Effector CD8-positive, alpha-beta T cell (primary cell): Measurements from ENCODE around the gene MUC2.

Experiments used
- DNase-seq: peaks from one replicate; lab custom pipeline; 2025; lab: John Stamatoyannopoulos, UW

MUC2 gene

DNA sequence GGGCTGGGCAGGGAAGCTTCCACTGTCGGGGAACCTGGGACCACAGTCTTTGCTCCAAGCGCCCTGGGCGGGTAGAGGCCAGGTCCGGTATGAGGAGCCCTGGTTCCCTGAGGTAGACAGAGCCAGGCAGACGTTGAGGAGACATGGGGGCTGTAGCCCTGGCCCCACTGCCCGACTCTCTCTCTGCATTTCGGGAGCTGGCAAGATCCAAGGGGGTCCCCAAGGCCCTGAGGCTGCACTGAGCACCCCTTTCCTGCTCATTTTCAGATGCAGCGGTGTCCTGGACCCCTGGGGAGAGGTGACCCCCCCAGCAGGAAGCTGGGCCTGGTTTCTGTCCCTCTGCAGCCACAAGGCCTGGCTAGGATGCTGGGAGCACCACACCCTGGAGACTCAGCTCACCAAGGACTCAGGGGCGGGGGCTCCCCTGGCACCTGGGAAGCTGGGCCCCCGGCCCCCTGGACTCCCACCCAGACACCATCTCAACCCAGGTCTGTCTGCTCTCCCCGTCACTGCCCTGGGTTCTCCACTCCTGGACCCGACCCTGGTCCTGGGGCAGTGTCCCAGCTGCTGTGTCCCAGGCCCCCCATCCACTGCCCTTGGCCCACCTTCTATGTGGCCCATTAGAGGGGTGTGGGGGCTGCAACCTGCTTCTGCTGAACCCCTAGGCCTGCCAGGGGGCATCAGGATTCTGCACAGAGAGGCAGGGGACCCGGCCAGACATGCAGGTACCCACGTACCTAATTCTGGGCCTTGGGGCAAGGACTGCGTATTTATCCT lies 23.1 kb upstream of the MUC2 start:
- no peak for DNase-seq

DNA sequence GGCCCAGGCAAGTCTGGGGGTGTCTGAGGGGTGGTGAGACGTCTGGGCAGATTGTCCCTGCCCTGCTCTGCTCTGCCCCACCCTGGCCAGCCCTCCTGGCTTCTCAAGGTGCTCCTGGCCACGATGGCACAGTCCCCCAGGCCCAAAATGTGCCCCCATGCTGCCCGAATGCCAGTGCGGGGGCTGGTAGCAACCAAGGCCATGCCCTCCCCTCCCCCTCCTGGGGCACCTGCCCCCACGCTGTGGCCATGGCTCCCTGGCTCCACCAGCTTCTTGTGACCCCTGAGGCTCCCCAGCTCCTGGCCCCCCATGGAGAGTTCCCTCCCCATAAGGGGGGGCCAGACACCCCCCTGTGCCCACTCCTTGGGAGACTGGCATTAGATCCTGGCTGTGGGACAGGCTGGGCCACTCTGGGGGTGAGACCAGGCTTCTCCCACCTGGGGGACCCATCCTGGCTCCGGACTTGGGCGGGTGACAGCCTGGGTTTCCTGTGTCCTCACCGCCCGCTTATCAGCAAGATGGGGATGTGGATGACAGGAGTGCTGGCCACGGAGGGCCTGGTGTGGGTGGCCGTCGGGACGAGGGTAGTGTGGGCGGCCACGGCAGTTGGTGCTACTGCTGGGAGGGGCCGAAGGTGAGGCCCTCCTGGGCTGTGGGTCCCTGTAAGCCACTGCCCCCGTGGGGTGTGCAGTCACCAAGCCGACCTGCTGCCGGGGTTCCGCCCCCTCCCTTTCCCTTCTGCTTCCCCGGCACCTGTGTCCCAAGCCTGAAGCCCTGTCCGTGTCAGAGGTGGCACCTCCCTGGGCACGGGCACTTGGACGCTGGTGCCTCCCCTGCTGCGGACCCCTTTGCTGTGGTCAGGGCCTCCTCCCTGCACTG lies 22.3 kb upstream of the MUC2 start:
- DNase-seq = no peak

DNA sequence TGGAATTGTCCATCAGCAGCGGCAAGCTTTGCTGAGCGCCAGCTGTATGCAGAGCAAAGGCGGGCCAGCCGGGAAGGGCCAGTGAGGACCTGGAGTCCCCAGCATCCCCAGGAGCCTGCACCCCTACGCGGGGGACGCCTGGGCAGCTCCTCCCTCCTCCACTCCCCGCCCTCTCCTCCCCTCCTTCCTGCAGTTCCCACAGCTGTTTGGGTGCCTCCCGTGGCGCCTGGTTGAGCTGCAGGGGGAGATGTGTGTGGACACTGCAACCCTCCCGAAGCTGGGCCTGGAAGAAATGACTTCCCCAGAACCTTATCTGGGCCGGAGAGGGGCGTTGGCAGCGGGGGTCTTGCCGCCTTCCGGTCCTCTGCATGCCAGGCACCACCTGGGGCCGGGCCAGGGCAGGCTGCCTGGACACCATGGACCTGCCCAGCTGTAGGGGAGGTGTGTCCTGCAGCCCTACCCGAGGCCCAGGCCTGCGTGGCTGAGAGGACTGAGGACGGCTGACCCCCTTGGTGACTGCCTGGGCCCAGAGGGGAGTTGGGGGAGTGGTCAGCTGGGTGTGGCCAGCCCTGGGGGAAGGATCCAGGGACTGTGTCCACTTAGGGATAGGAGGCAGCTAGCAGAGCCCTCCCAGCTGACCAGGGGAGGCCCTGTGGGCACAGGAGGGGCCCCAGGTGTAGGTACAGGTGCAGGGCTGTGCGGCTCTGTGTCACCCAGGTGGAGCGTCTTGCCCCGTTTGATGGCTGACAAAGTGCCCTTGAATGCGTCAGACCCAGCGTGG lies 21.4 kb upstream of the MUC2 start:
- DNase-seq = no peak

DNA sequence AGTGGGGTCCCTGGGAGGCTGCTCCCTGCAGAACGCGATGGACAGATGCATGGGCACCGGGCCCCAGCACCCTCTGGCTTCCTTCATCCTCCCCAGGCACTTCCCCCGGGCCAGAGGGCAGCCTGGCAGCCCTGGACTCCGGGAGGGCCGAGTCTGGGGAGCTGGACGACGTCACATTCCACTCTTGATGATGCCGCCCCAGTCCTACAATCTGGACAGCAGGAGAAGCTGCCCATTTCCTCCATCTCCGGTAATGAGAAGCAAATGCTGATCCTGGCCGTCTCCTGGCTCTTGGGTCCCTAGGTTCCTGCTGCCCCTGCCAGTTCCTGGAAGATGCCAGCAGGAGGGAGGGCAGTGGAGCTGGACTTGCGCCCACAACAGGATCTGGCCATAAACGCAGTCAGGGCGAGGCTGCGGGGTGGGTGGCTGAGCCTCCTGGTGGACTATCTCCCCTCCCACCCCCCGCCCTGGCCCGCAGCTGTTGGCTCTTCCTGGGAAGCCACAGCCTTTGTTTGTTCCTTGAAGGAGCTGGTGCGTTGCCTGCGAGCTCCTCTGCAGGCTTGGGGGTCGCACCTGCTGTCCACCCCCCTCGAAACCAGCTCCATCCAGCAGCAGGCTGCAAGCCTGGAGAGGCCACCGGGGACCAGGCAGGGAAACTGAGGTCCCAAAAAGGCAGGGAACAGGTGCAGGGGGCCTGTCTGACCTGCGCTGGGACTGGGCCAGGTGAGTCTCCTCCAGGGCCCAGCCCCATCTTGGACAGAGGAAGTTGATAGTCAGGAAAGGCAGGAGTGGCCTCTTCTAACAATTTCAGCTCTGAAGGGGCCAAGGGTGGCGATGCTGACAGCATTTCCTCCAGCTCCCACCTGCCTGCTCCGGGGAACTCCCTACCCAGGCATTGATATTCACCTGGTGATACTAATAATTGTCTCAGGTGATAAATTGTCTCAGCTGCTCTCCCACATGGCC lies 20.2 kb upstream of the MUC2 start:
- DNase-seq = no peak

DNA sequence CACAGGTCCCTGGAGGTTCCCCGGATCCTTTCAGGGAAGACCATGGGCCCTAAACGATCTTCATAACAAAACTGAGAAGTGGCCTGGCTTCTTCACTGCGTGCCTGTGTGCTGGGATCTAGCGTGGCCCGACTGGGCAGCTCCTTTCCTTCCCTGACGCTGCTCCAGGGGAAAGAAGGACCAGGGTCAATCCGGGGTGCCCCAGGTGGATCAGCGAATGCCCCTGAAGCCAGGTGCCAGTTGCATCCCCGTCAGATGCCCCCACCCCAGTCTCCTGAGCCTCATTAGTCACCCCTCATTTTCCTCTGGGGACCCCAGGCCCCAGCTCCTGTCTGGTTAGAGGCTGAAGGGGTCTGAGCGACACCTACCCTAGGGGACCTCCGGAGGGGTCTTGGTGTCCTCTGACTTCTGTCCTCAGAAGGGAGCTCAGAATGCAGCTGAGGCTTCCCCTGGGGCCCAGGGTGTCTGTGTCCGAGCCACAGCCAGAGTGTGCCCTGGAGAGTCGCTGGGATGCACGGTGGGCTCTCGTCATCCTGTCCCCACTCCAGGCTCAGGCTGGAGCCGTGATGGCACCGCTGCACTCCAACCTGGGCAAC lies 19.5 kb upstream of the MUC2 start:
- DNase-seq = no peak

DNA sequence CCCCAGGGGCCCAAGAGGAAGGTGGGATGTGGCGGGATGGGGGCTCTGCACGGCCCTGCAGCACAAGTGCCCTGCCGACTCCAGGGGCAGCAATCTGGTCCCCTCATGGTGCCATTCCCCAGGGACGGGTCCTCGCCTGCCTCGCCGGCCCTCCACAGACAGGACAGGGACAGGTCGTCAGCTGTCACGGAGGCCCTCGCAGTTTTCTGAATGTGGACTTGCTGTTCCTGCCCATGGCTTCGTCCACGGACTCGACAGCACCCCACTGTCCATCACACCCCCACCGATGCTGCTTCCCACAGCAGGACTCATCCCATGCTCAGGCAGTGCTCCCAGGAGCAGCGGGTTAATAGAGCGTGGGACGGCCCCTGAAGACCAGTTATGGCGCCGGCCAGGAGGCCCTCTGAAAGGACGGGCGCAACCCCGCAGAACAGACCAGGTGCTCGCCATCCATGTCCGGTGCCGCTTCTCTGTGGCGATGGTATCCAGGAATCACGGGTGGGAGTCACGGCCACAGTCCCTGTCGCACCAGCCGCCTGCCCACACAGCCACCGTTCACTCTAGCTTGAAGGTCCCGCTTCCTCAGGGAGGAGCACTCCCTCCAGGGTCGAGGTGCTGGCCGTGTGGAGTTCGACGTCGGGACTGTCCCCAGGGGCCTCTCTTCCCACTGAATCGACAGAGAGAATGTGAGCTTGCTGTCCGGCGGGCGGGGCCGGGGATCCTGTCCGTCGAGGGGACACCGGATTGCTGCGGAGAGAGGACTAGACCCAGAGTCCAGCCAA lies 18.5 kb upstream of the MUC2 start:
- DNase-seq = no peak

DNA sequence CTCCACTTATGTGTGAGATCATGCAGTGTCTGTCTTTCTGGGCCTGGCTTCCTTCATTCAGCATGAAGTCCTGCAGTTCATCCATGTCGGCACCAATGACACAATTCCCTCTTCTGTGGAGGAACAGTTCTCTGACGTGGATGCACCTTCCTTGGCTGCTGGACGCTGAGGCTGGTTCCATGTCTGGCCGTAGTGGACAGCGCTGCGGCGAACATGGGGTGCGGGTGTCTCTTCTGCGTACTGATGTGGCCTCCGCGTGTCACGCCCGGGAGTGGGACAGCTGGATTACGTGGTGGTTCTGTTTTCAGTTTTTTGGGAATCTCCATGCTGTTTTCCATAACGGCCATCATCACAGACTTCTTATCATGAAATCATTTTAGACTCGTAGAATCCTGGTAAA lies 16.9 kb upstream of the MUC2 start:
- no peak for DNase-seq

DNA sequence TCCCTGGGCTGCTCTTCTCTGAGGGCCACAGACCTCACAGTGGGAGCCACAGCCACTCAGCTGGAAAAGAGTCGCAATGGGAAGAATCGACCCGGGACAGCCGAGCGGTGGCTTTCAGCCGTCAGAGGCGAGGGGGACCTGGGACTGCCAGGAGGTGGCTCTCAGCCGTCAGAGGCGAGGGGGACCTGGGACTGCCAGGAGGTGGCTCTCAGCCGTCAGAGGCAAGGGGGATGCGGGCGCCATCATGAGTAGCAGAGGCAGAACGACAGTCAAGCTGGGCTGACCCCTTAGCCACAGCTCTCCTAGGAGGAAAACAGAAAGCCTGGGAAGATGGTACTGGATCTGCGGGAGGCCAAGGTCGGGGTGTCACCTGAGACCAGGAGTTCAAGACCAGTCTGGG lies 14.9 kb upstream of the MUC2 start:
- no peak for DNase-seq

DNA sequence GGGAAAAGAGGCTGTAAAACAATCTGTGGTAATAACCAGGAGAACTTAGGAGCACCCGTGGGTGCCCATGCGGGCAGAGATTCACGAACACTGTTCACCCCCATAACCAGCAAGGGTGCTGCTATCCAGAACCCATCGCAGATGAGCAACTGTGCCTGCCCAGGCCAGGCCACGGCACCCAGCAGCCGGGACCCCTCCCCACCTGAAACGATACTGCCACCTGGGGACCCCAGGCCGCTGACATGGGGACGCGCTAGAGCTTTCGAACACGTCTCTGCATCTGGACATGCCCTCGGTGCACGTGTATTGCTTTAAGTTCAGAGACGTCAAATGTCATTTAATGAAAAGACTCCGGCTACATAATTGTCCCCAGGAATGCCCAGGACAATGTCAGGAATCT lies 14.3 kb upstream of the MUC2 start:
- DNase-seq = no peak

DNA sequence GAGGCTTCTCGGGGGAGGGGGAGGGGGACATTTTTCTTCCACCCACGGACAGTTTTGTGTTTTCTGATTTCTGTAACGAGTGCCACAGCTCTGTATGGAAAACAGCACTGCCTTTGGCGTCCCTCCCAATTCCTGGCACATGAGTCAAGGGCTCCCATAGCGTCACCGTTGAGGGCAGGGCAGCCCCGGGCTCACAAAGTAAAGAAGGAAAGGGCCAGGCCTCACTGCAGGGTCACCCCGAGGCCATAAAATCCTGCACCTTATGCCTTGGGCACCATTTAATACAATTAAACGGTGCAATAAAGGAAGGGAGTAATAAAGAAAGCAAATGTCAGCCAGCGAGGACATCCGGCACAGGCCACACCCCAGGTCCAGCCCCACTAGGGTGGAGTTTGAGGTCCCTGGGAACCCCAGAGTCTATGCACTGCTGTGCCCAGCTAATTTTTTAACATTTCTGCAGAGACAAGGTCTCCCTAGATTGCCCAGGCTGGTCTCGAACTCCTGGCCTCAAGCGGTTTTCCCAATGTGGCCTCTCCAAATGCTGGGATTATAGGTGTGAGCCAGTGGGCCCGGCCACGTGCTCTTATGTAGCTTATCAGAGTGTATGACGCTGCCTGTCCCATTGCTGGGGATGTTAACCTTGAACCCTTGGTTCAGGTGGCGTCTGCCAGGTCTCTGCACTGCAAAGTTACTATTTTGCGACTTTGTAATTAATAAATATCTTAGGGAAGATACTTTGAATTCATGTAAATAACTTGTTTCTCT lies 13.6 kb upstream of the MUC2 start:
- no peak for DNase-seq

DNA sequence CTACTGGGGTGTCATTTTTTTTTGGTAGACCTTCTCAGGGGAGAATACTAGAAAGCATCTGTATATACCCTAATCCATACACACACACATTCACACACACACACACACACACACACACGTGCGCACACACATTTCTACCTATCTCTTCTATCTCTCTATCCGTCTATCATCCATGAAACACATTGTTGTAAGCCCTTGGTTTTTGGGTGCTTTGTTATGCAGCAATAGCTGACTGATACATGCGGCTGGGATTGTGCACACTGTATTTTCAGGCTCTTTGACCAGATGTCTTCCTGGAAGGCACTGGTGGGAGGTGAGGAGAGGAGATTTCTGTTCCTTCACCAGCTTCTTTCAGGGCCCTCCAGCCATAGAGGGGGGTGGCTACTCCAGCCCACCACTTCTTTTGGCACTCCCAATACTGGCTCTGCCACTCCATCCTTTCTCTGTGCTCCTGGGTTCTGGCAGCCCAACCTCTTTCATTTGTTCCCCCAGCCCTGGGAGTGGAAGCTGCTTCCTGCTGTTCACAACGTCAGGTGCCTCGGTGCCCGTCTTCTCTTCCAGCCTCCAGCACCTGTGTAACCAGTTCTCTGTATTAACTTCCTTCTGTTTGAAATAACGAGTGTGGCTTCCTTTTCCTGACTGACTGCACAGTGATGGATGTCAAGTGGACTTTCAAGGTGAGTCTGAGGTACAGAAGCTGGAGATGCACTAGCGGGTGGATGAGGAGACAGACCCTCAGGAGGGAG lies 12.4 kb upstream of the MUC2 start:
- DNase-seq = no peak

DNA sequence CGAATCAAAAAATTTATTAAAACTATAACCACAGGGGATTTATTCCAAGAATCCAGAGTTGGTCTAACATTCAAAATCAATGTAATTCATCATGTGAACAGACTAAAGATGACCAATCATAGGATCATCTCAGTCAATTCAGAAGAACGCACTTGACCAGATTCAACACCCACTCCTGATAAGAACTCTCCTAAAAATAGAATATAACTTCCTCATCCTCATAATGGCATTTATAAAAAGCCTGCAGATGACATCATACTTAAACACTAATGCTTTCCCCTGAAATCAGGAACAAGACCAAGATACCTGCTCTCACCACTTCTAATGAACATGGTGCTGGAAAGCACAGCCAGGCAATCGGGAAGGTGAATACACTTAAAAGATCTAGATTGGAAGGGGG lies 10.5 kb upstream of the MUC2 start:
- no peak for DNase-seq

DNA sequence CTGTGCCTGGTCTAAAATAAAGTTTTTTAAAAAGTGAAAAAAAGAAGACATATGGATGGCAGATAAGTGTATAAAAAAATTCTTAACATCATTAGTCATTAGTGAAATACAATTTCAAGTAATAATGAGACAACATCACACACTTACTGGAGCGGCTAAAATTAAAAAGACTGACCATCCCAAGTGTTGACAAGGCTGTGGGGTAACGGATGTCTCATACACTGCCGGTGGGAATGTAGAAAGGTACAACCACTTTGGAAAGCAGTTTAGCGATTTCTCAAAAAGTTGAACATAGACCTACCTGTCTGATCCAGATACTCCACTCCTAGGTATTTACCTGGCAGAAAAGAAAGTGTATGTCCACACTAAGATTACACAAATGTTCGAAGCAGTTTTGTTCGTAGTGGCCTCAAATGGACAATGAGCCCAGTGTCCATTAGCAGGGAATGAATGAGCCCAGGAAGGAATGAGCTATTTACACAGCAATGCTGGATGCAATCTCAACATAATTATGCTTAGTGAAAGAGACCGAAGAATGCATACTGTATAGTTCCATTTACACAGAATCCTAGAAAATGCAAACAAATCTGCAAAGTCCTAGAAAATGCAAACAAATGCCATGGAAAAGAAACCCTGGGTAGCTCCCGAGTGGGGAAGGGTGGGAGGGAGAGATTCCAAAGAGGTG lies 6.7 kb upstream of the MUC2 start:
- DNase-seq = no peak

DNA sequence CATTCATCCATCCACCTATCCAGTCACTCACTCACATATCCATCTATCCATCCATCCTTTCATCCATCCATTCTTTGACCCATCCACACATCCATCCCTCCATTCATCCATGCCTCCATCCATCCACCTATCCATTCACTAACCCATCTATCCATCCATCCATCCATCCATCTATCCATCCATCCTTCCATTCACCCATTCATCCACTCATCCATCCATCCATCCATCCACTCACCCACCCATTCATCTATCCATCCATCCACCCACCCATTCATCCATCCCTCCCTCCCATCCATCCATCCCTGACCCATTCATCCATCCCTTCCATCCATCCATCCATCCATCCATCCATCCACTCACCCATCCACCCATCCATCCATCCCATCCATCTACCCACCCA lies 4.9 kb upstream of the MUC2 start:
- DNase-seq = no peak

DNA sequence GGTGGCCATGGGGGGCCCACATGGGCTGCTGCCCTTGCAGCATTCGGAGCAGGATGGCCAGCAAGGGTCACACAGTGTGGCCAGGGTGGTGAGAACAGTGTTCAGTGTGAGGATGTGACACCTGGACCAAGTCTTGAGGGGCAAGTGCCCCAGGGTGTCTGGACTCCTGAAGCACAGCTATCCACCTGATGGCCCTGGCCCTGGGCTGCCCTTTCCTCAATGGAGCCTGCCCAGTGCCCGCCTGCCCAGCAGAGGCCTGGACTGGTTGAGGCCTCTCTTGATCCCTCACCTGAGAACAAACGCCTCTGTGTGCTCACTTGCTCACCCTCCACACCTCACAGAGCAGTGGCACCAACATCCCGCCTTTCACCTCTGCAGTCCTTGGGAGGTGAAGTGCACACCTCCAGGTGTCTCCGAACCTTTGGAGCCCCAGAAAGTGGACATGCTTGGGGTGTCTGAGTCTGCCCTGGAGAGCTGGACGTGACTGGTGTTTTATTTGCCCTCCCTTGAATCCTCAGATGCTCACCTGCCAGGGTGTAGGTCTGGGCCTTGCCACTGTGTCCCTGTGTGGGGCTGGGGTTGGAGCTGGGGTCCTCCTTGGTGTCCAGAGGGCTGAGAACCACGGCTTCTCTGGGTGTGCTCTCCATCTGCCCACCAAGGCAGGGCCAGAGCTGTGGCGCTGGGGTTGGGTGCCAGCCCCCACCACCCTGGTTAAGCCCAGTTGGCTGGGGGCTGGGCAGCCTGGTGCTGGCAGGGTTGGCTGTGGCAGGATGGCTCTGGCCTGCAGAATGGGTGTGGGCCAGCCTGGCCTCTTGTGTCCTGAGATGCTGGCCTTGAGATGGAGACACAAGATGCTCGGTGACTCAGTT lies 3.8 kb upstream of the MUC2 start:
- no peak for DNase-seq

DNA sequence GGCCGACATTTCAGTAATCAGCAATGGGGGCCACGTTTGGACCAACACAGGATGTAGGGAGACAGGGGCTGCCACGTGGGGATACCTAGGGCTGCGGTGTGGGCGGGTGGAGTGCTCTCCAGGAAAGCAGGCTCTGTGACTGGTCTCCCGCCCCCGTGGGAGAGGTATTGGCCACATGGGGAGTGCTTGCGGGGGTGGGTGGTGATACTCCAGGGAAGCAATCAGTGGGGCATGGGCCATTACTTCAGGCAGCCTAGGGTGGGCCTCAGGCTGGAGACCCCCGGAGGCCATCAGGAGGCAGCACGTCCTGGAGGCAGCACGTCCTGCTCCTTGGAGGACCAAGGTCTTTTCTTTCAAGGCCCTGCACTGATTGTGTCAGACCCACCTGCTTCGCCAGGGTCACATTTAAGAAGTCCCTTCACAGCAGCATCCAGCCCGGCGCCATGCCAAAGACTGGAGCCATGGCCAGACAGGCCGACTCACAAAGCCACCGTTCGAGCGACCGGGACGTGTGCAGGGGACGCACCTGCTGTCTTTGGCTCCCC lies 3.0 kb upstream of the MUC2 start:
- DNase-seq = no peak
